Stimulated activated CD8-positive, alpha-beta memory T cell treated with anti-CD3 and anti-CD28 coated beads, Interleukin-15, amount 100 ng/mL, for 48 hours (primary cell): ENCODE data around the gene SMARCE1.

Experiments used
- DNase-seq, 2 donors: peaks; one replicate each; pipeline ENCODE4 v3.0.0-alpha.2; 2020; ENCODE audit warnings: low read depth in 2 of 2

Gene SMARCE1

GRCh38 chr17:40582328-40582901 lies 65.2 kb downstream of the SMARCE1 start:
- DNase-seq: peak in 1 of 2 donors; percentile 48

DNA sequence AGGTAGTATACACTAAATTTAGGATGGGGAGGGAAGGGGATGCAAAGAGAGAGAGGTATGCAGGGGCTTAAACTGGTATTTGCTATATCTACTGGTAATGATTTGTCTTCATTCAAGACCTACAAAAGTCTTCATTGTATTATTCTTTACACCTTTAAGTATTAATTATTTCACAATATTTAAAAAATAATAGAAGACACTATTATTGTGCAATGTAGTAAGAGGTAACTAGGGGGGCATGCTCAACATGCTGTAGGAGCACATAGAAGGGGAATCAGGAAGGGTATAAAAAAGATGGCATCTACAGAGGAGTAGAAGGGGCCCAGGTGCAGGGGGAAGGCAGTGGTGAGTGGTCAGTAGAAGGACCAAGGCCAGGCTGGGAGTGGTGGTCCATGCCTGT lies 67.5 kb downstream of the SMARCE1 start:
- no peak for DNase-seq

- DNase-seq: no peak
These were observed 68.1 kb downstream of the SMARCE1 start for GRCh38 chr17:40579471-40579870.

DNA sequence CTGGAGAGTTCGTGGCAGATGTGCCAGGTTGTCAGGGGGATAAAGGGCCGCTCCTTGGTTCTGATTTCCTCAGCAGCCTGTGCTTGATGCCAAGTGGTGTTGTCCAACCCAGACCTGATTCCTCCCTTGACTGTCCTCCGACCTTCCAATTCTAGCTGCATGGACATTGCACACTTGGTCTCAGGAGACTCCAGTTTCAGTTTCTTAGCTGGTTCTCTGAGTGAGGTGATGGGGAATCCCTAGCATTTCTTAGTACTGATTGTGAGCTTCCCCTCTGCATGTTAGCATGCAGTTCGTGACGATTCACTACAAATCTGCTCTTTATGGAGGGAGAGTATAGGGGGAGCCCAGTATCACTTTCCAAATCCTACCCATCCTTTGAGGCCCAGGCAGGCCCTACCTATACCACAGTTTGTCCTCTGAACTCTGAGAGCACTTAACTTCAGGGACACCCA lies 70.0 kb downstream of the SMARCE1 start:
- DNase-seq: no peak

DNA sequence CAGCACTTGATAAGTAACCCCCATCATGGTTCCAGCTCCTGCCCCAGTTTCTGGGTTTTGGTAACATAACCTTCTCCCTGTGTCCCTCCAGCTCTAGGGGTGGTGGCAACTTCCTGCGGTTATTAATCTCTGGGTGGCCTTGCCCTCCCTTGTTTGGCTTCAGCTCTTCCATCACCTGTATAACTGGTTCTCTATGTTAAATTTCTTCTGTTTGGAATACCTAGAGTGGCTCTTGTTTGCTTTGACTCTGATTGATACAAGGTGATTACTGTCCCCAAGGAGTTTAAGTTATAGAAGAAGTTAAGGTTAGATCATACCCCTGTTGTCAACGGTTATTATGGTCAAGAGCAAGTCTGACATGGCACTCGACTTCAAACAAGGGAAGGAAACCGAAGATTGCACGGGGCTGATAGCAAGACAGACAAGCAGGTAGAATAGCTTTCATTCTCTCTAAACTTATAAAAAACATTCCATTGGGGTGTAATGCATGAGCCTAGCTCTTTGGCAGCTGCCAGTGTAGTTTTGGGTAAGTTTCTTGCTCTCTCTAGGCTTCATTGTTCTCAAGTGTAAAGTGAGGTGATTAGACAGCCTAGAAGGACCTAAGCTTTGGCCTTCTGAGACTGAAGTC lies 71.4 kb downstream of the SMARCE1 start:
- no peak for DNase-seq
